Heart right ventricle (tissue), 16 donors: Measurements from ENCODE around the gene GATAD2A. TPM values are rescaled to one million over a fixed set of nuclear protein-coding genes. Genes with fewer than 3 reads are reported as not detected.

ENCODE experiments used
- ATAC-seq, 8 donors: fragments of 200-7000 bp; cut with Tn5 transposase; one replicate each; pipeline ENCODE4 v1.9.1; 2020; ENCODE audit warnings: mild to moderate bottlenecking in 8 of 8, moderate library complexity in 8 of 8, moderate number of reproducible peaks in 1 of 8
- DNase-seq, 2 donors: peaks; one replicate each; pipeline ENCODE4 v3.0.0-alpha.2; 2020
- H3K27ac ChIP-seq, 10 donors: fragments of 200-600 bp; sonication (generic) in 2 of 10; one replicate each; pipeline versions ENCODE4 v1.5.0 to v1.8.0; 2020 to 2022; ENCODE audit warnings: mild to moderate bottlenecking in 3 of 10
- H3K27me3 ChIP-seq, 7 donors: fragments of 200-600 bp; one replicate each; pipeline ENCODE4 v1.8.0; 2021 to 2022; ENCODE audit warnings: mild to moderate bottlenecking in 2 of 7
- H3K36me3 ChIP-seq, 9 donors: fragments of 200-600 bp; sonication (generic) in 1 of 9; one replicate each; pipeline versions ENCODE4 v1.5.0 to v1.8.0; 2020 to 2022; ENCODE audit warnings: mild to moderate bottlenecking in 2 of 9
- H3K4me1 ChIP-seq, 9 donors: fragments of 200-600 bp; sonication (generic) in 1 of 9; one replicate each; pipeline versions ENCODE4 v1.5.0 to v1.8.0; 2020 to 2022; ENCODE audit warnings: mild to moderate bottlenecking in 4 of 9
- H3K4me3 ChIP-seq, 10 donors: fragments of 200-600 bp; sonication (generic) in 2 of 10; one replicate each; pipeline versions ENCODE4 v1.5.0 to v1.8.0; 2020 to 2022; ENCODE audit warnings: mild to moderate bottlenecking in 7 of 10, moderate library complexity in 2 of 10
- H3K9me3 ChIP-seq, 11 donors: fragments of 200-600 bp in 10 of 11; sonication (generic) in 2 of 11; one replicate each; pipeline versions ENCODE4 v1.5.0 to v1.8.0; 2013 to 2022; ENCODE audit warnings: mild to moderate bottlenecking in 2 of 11, control low read depth in 1 of 11, moderate library complexity in 1 of 11
- CTCF ChIP-seq, 9 donors: fragments of 200-600 bp; sonication (generic) in 2 of 9; IDR thresholded peaks; one replicate each; pipeline versions ENCODE4 v1.5.0 to v1.8.0; 2021 to 2022; ENCODE audit warnings: antibody characterized with exemption in 9 of 9, mild to moderate bottlenecking in 5 of 9, moderate library complexity in 1 of 9
- WGBS, 2 donors: extraction: QIAGEN DNeasy Blood & Tissue Kit; methylation state at CpG; one replicate each; pipeline ENCODE4 v1.1.7; 2013; ENCODE audit warnings: inconsistent platforms in 1 of 2; 5-methylcytosine and 5-hydroxymethylcytosine counted together
- intact Hi-C, 10 donors: fragments of 100-400 bp; cut with DNase I; formaldehyde crosslinking; loops; one replicate each; pipeline versions ENCODE4 v1.11.1 to v1.14.2; 2022
- polyA plus RNA-seq, 2 donors: library from polyadenylated mRNA; stranded (reverse); fragments of 200-250 nt; gene quantifications; one replicate each; pipeline ENCODE4 v1.2.3, GENCODE V29; 2013
- total RNA-seq, 10 donors: library from RNA; stranded (reverse); fragmentation: NEBNext Ultra II Directional in 3 of 10; extraction: Animal tissue kit (Norgen Biotek cat#: 25700) in 3 of 10; gene quantifications; one replicate each; pipeline versions ENCODE4 v1.2.1 to v1.2.4, GENCODE V29; 2021 to 2023
- donor health status: Arrhythmogenic right ventricular cardiomyopathy.
- donor health status: ischemic (EF 13 %, LVEDD 7.1; RV severe dilation, severe dysfunction).
- donor health status: healthy with polysubstance abuse.
- donor health status: DM: no; HTN: yes; CAD: no.
- donor health status: DM: no; HTN: no; CAD: no.
- donor health status: ischemic (EF 25% LVEDD 6.9; RV normal size, moderate dysfunction).
- donor health status: ischemic (EF 25% LVEDD 5.7; RV mildly dilated, moderate dysfunction).
- donor health status: healthy.
- donor health status: DM: yes; HTN: yes; CAD: no.
- donor health status: Ischemic cardiomyopathy.
- donor health status: ischemic (EF 35%, LVEDD 5.7; RV mildly dilated, moderate dysfunction).
- donor health status: nonischemic (EF 11% LVEDD 7.7; RV severe dilation, severe dysfunction).
- donor health status: DM: yes; HTN: yes; CAD: no.
- donor health status: PGD.
- donor health status: ischemic (EF 29% LVEDD 5.4; RV normal size, mild dysfunction).
- donor health status: nonischemic (EF 23%, LVEDD 6.1; RV moderate dilation, normal function).

GATAD2A gene
- total and polyA plus RNA-seq, 12 donors, result 7.5 to 48.5 (median 25.8) TPM

GRCh38 chr19:19488875-19489690 is 83.6 kb downstream of the GATAD2A start:
- no peak for TF ChIP-seq CTCF (IDR thresholded peaks at IDR 0.05)
- Histone ChIP-seq H3K27ac (peak overlapping the region; percentile 36 to 91 (median 80)), H3K4me1 (peaks cover 22 to 66% (median 49%) of the 10 kb centered on the region in 9 donors), H3K27me3 (no peaks in the 10 kb centered on the region), H3K9me3 (no peaks in the 10 kb centered on the region), H3K4me3 (peak overlapping the region in 7 of 10 donors; percentile 18 to 47 (median 26)), H3K36me3 (peaks cover 0 to 48% (median 8%) of the 10 kb centered on the region in 9 donors)
- DNase-seq, result peak; percentile 61 to 87
- intact Hi-C loops, result loop anchor here in 3 of 10 donors (5.0 to 10.0 kb wide), 3 partner anchors 82 to 102 kb away; partner anchors contain the start of gene GATAD2A (in 2 of the 3)
- 32 to 45% methylated on average over 14 of the region's 14 CpGs for WGBS, 2 donors
- ATAC-seq, result peak; percentile 42 to 84 (median 73)

- Histone ChIP-seq H3K9me3 (no peaks in the 10 kb centered on the region), H3K4me1 (peaks cover 22 to 58% (median 47%) of the 10 kb centered on the region in 9 donors), H3K27me3 (no peaks in the 10 kb centered on the region), H3K27ac (peak overlapping the region; percentile 36 to 91 (median 80)), H3K4me3 (peak overlapping the region in 5 of 10 donors; percentile 19 to 47 (median 29)), H3K36me3 (peaks cover 0 to 54% (median 15%) of the 10 kb centered on the region in 9 donors)
- no peak for TF ChIP-seq CTCF (IDR thresholded peaks at IDR 0.05)
- ATAC-seq (peak in 6 of 8 donors; percentile 1 to 12 (median 9)), DNase-seq (no peak)
- intact Hi-C loops, result loop anchor here (1.0 to 10.0 kb wide), 7 partner anchors 83 to 295 kb away; partner anchors contain the start of genes GATAD2A (in 2 of the 10), BORCS8 (in 1 of the 10) and RFXANK (in 1 of the 10)
- 51 to 54% methylated on average over 9 of the region's 9 CpGs for WGBS, 2 donors
Measured at GRCh38 chr19:19489804-19490204, 84.3 kb downstream of the GATAD2A start.

GRCh38 chr19:19490214-19490968 is 84.9 kb downstream of the GATAD2A start:
- Histone ChIP-seq H3K9me3 (no peaks in the 10 kb centered on the region), H3K4me1 (peaks cover 16 to 53% (median 41%) of the 10 kb centered on the region in 9 donors), H3K27ac (peak overlapping the region in 9 of 10 donors; percentile 67 to 91 (median 82)), H3K36me3 (peaks cover 0 to 60% (median 16%) of the 10 kb centered on the region in 9 donors), H3K27me3 (no peaks in the 10 kb centered on the region), H3K4me3 (peak overlapping the region in 4 of 10 donors; percentile 2 to 30 (median 23))
- ATAC-seq (peak; percentile 34 to 71 (median 57)), DNase-seq (peak; percentile 57 to 85)
- TF ChIP-seq CTCF (IDR thresholded peaks at IDR 0.05), result peak; percentile 77 to 93 (median 86)
- WGBS, 2 donors, result 27 to 29% methylated on average over 20 of the region's 20 CpGs
- intact Hi-C loops, result loop anchor here (1.0 to 10.0 kb wide), 4 partner anchors 123 to 296 kb away; partner anchors contain the start of genes BORCS8 (in 1 of the 10) and RFXANK (in 1 of the 10)
